DOHH2 (cell line): ENCODE results near the gene POU2F3.

Source experiments
- H3F3A ChIP-seq: fragments of 200-600 bp; sonication (generic), shearing (Covaris generic); 2 replicates; pipeline ENCODE4 v1.6.0; 2016; ENCODE audit warnings: antibody characterized with exemption, mild to moderate bottlenecking; ENCODE audit not compliant: control insufficient read depth, insufficient read depth
- H3K27ac ChIP-seq: fragments of 200-600 bp; sonication (generic); 2 replicates; pipeline ENCODE4 v1.5.1; 2014; ENCODE audit warnings: low read depth, mild to moderate bottlenecking, low read length, moderate library complexity
- H3K27me3 ChIP-seq: fragments of 200-600 bp; sonication (generic); 2 replicates; pipeline ENCODE4 v1.6.1; 2014; ENCODE audit warnings: mild to moderate bottlenecking, low read length, mixed read lengths; ENCODE audit not compliant: control insufficient read depth
- H3K36me3 ChIP-seq: fragments of 200-600 bp; sonication (generic); 2 replicates; pipeline ENCODE4 v1.6.1; 2014; ENCODE audit warnings: mild to moderate bottlenecking, low read length, moderate library complexity, mixed read lengths; ENCODE audit not compliant: control insufficient read depth
- H3K4me1 ChIP-seq: fragments of 200-600 bp; sonication (generic); 2 replicates; pipeline ENCODE4 v1.6.1; 2014; ENCODE audit warnings: mild to moderate bottlenecking, low read length, mixed read lengths; ENCODE audit not compliant: control insufficient read depth
- H3K4me2 ChIP-seq: fragments of 200-600 bp; sonication (generic); 2 replicates; pipeline ENCODE4 v1.6.0; 2014; ENCODE audit warnings: mild to moderate bottlenecking, low read length, moderate library complexity
- H3K4me3 ChIP-seq: fragments of 200-600 bp; sonication (generic); 2 replicates; pipeline ENCODE4 v1.5.1; 2014; ENCODE audit warnings: mild to moderate bottlenecking, low read length, mixed read lengths
- H3K79me2 ChIP-seq: fragments of 200-600 bp; sonication (generic); 2 replicates; pipeline ENCODE4 v1.6.1; 2014; ENCODE audit warnings: mild to moderate bottlenecking, low read length, mixed read lengths; ENCODE audit not compliant: control insufficient read depth
- H3K9me2 ChIP-seq: fragments of 200-600 bp; sonication (generic); replicated peaks from 2 replicates; pipeline ENCODE4 v1.6.1; 2014; ENCODE audit warnings: mild to moderate bottlenecking, low read length, mixed read lengths; ENCODE audit not compliant: control insufficient read depth
- H3K9me3 ChIP-seq: fragments of 200-600 bp; sonication (generic); 2 replicates; pipeline ENCODE4 v1.6.1; 2014; ENCODE audit warnings: antibody characterized with exemption, low read length, mixed read lengths; ENCODE audit not compliant: control insufficient read depth, insufficient read depth
- H4K20me1 ChIP-seq: fragments of 200-600 bp; sonication (generic); 2 replicates; pipeline ENCODE4 v1.6.0; 2014; ENCODE audit warnings: low read depth, mild to moderate bottlenecking, antibody characterized with exemption, low read length, moderate library complexity; ENCODE audit not compliant: control insufficient read depth, insufficient read depth
- EZH2phosphoT487 ChIP-seq: fragments of 200-600 bp; sonication (generic); IDR thresholded peaks from 2 replicates; pipeline ENCODE4 v1.6.1; 2017; ENCODE audit warnings: borderline replicate concordance, mild to moderate bottlenecking, antibody characterized with exemption, low read length, moderate library complexity, mixed read lengths
- TF ChIP-seq, protein P1 (sequence below): fragments of 200-600 bp; sonication (generic); IDR thresholded peaks from one replicate; pipeline ENCODE4 v1.5.1; 2014; ENCODE audit warnings: antibody characterized with exemption, mild to moderate bottlenecking, low read depth, low read length; ENCODE audit not compliant: poor library complexity, severe bottlenecking

The POU2F3 gene

DNA sequence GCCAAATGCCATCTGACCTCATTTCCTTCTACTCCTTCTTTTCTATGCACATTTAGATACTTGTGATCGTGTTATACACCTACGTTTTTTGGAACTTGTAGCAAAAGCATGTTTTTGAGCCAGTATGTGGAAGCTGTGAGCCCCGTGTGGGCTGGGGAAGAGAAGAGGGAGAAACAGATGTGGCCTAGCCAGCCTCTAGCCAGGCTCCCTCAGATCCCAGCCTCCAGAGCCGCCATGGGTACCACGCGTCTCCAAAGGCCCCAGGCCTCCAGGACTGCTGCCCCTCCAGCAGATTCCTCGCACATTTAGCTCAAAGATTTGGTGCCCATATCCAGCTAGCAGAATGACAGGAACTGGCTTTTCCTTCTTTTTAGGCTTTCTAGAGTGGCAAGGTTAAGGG, 68.1 kb downstream of the POU2F3 start:
- peaks cover 14% of the 10 kb centered on the region; the same call in 1 of the 2 replicates for H3K27me3 ChIP-seq
- H3K27ac ChIP-seq: no peak overlapping the region
- H3K9me3 ChIP-seq: no peaks in the 10 kb centered on the region
- no peaks in the 10 kb centered on the region for H3K36me3 ChIP-seq
- no peaks in the 10 kb centered on the region for H3F3A ChIP-seq
- no peaks in the 10 kb centered on the region for H3K9me2 ChIP-seq
- TF ChIP-seq EZH2phosphoT487: no peak
- TF ChIP-seq, protein P1, sequence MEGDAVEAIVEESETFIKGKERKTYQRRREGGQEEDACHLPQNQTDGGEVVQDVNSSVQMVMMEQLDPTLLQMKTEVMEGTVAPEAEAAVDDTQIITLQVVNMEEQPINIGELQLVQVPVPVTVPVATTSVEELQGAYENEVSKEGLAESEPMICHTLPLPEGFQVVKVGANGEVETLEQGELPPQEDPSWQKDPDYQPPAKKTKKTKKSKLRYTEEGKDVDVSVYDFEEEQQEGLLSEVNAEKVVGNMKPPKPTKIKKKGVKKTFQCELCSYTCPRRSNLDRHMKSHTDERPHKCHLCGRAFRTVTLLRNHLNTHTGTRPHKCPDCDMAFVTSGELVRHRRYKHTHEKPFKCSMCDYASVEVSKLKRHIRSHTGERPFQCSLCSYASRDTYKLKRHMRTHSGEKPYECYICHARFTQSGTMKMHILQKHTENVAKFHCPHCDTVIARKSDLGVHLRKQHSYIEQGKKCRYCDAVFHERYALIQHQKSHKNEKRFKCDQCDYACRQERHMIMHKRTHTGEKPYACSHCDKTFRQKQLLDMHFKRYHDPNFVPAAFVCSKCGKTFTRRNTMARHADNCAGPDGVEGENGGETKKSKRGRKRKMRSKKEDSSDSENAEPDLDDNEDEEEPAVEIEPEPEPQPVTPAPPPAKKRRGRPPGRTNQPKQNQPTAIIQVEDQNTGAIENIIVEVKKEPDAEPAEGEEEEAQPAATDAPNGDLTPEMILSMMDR: no peak
- no peak overlapping the region for H3K4me2 ChIP-seq
- H3K4me3 ChIP-seq: no peak overlapping the region
- no peaks in the 10 kb centered on the region for H3K79me2 ChIP-seq
- peaks cover 4% of the 10 kb centered on the region for H3K4me1 ChIP-seq
- H4K20me1 ChIP-seq: no peaks in the 10 kb centered on the region

DNA sequence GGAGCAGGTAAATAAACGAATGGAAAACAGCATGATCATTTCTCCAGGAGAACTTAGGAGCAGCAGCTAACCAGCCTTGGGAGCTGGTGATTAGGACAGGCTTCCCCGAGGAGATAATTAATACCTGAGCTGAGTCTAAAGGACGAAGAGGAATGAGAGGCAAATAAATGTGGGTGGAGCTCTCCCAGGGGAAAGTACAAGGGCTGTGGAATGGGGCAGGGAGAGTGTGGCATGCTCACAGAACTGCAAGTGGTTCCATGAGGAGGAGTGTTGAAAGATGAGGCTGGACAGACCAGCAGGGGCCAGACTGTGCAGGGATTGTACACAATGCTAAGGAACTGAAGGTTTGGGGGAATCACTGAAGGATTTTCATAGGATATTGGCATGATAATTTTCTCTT, 70.9 kb downstream of the POU2F3 start:
- Histone ChIP-seq H3K79me2 (no peaks in the 10 kb centered on the region), H3K36me3 (no peaks in the 10 kb centered on the region), H3K27ac (no peak overlapping the region), H3K4me2 (no peak overlapping the region), H3F3A (no peaks in the 10 kb centered on the region), H4K20me1 (no peaks in the 10 kb centered on the region), H3K9me3 (no peaks in the 10 kb centered on the region), H3K4me1 (peaks cover 4% of the 10 kb centered on the region), H3K9me2 (no peaks in the 10 kb centered on the region), H3K27me3 (peaks cover 8% of the 10 kb centered on the region; the same call in 1 of the 2 replicates), H3K4me3 (no peak overlapping the region)
- TF ChIP-seq, protein P1: no peak
- TF ChIP-seq EZH2phosphoT487: no peak

DNA sequence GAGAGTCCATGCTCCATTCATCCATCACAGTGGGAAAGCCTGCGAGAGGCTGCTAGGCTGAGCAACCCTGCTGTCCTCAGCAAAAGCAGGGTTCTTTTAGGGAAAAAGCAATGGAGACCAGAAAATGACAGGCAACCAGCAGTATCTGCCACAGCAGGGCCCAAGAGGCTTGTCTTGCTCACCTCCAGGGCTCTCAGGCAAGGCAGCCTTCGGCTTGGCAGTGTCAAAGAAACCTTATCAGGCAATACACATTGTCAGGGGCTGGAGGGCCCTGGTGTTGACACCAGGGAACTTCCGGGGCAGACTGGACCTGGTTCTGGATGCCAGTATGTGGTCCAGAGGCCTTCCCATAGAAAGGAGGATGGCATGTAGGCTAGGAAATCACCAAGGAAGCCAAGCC, 74.9 kb downstream of the POU2F3 start:
- no peaks in the 10 kb centered on the region for H3F3A ChIP-seq
- H4K20me1 ChIP-seq: no peaks in the 10 kb centered on the region
- H3K27me3 ChIP-seq: peaks cover 16% of the 10 kb centered on the region
- no peak overlapping the region for H3K4me2 ChIP-seq
- no peak overlapping the region for H3K4me3 ChIP-seq
- H3K27ac ChIP-seq: no peak overlapping the region
- H3K36me3 ChIP-seq: no peaks in the 10 kb centered on the region
- no peaks in the 10 kb centered on the region for H3K9me3 ChIP-seq
- H3K4me1 ChIP-seq: peaks cover 2% of the 10 kb centered on the region
- H3K79me2 ChIP-seq: no peaks in the 10 kb centered on the region
- no peak for TF ChIP-seq EZH2phosphoT487
- TF ChIP-seq, protein P1: no peak
- no peaks in the 10 kb centered on the region for H3K9me2 ChIP-seq
